HUES48 (cell line): ENCODE results near the gene ROR1.
A peak's percentile ranks its signal among the peaks of the same experiment; 100 is the strongest.

Experiments
- H3K27ac ChIP-seq: one replicate; pipeline ENCODE4 v1.7.0; 2013; ENCODE audit warnings: low read depth, low read length, inconsistent platforms
- H3K27me3 ChIP-seq: 2 replicates; pipeline ENCODE4 v1.6.1; 2013; ENCODE audit warnings: mild to moderate bottlenecking, low read length; ENCODE audit not compliant: control insufficient read depth, insufficient read depth
- H3K36me3 ChIP-seq: 2 replicates; pipeline ENCODE4 v1.6.1; 2013; ENCODE audit warnings: low read length; ENCODE audit not compliant: control insufficient read depth, insufficient read depth
- H3K4me1 ChIP-seq: 2 replicates; pipeline ENCODE4 v1.6.1; 2013; ENCODE audit warnings: mild to moderate bottlenecking, low read length; ENCODE audit not compliant: control insufficient read depth, insufficient read depth
- H3K4me3 ChIP-seq: 2 replicates; pipeline ENCODE4 v1.5.1; 2013; ENCODE audit warnings: mild to moderate bottlenecking, low read depth, low read length
- H3K9ac ChIP-seq: 2 replicates; pipeline ENCODE4 v1.6.1; 2013; ENCODE audit warnings: mild to moderate bottlenecking, low read depth, low read length, moderate library complexity
- H3K9me3 ChIP-seq: 2 replicates; pipeline ENCODE4 v1.6.1; 2013; ENCODE audit warnings: low read length; ENCODE audit not compliant: control insufficient read depth, insufficient read depth

Gene ROR1

GRCh38 chr1:64033667-64034220, 259.9 kb downstream of the ROR1 start:
- peaks cover 13% of the 10 kb centered on the region for H3K4me1 ChIP-seq
- no peaks in the 10 kb centered on the region for H3K9me3 ChIP-seq
- H3K9ac ChIP-seq, result no peak overlapping the region
- H3K27ac ChIP-seq, result no peak overlapping the region
- H3K4me3 ChIP-seq, result no peak overlapping the region
- H3K27me3 ChIP-seq, result no peaks in the 10 kb centered on the region
- 0 out of 2 replicates have a peak, but pooled peaks cover 3% of the 10 kb centered on the region for H3K36me3 ChIP-seq

GRCh38 chr1:64036549-64036948, 262.7 kb downstream of the ROR1 start:
- no peak overlapping the region for H3K4me3 ChIP-seq
- no peaks in the 10 kb centered on the region for H3K27me3 ChIP-seq
- no peak overlapping the region for H3K9ac ChIP-seq
- H3K36me3 ChIP-seq, result 0 out of 2 replicates have a peak, but pooled peaks cover 3% of the 10 kb centered on the region
- H3K4me1 ChIP-seq, result peaks cover 36% of the 10 kb centered on the region
- no peaks in the 10 kb centered on the region for H3K9me3 ChIP-seq
- no peak overlapping the region for H3K27ac ChIP-seq

DNA sequence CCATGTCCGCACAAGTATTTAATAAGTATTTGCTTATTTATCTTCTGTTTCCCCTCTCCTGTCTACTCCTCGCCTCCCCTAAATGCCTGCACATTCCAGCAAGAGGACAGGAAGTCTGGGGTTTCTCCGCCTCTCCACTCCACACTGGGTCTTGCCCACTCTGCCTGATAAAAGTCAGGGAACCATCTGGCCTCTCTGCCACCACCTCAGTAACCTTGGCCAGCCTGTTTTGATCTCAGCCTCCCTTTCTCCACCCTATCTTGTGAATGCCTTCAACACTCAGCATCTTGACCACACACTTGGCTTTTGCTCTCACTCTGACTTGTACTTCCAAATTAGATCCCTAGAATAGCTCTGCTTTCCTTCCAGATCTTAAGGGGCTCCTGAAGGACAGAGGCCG, 264.3 kb downstream of the ROR1 start:
- no peaks in the 10 kb centered on the region for H3K9me3 ChIP-seq
- H3K27me3 ChIP-seq, result no peaks in the 10 kb centered on the region
- H3K9ac ChIP-seq, result no peak overlapping the region
- no peak overlapping the region for H3K27ac ChIP-seq
- peaks cover 38% of the 10 kb centered on the region for H3K4me1 ChIP-seq
- H3K4me3 ChIP-seq, result no peak overlapping the region
- H3K36me3 ChIP-seq, result 0 out of 2 replicates have a peak, but pooled peaks cover 3% of the 10 kb centered on the region

DNA sequence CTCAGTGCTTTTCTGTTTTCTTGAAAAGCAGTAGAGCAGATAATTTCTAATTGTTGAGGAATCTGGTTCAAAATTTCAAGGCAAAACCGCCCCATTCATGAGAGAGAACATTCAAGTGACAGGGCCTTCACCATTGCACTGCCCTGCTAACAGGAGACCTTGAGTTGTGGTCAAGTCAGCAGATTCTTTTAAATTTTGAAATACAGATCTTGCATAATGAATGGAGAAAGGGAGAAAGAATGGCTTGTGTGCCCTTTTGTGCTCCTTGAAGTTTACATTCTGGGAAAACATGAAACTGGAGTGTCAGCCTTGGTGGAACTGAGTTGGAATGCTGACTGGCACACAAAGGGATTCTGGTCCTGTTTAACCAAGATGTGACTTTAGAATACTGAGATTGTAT, 265.1 kb downstream of the ROR1 start:
- H3K36me3 ChIP-seq, result 0 out of 2 replicates have a peak, but pooled peaks cover 3% of the 10 kb centered on the region
- H3K27me3 ChIP-seq, result no peaks in the 10 kb centered on the region
- peak overlapping the region; percentile 7 for H3K27ac ChIP-seq
- H3K9me3 ChIP-seq, result no peaks in the 10 kb centered on the region
- peaks cover 38% of the 10 kb centered on the region for H3K4me1 ChIP-seq
- no peak overlapping the region for H3K9ac ChIP-seq
- no peak overlapping the region for H3K4me3 ChIP-seq

- 0 out of 2 replicates have a peak, but pooled peaks cover 3% of the 10 kb centered on the region for H3K36me3 ChIP-seq
- no peaks in the 10 kb centered on the region for H3K27me3 ChIP-seq
- H3K4me1 ChIP-seq, result peaks cover 38% of the 10 kb centered on the region
- no peak overlapping the region for H3K9ac ChIP-seq
- H3K4me3 ChIP-seq, result no peak overlapping the region
- peak overlapping the region; percentile 7 for H3K27ac ChIP-seq
- H3K9me3 ChIP-seq, result no peaks in the 10 kb centered on the region
Measured at GRCh38 chr1:64039390-64039926, 265.6 kb downstream of the ROR1 start.

DNA sequence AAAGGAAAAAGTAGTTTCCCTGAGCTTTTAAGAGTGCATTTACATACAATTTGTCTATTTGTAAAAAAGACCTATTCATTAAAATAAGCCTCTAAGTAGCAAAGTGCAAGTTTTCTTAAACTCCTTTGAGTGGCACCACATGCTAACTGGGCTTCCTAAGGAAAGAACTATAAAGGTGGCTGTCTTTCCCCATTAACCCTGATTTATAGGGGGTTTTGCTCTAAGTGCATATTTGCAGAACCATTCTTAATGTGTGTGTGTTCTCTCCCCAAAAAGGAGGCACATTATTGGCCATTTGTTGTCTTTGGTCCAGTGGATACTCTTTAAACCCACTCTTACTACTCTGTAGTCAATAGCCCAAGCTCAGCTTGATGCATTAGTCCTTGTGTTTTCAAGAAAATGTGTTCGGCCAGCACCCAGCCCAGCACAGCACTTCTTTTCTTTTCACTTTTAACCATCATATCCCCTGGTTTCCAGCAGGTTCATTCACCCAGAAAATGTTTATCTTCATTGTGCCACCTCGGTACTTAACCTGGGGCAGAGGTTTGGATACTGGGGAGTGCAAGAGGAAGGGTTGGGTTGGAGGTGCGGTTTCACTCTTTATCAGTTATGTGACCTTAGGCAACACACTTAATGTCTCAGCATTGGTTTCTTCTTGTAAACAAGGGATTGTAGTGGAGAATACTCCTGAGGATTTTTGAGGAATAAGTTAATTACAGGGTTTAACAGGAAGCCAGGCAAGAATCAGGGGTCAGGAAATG, 267.7 kb downstream of the ROR1 start:
- H3K36me3 ChIP-seq, result no peaks in the 10 kb centered on the region
- H3K27me3 ChIP-seq, result no peaks in the 10 kb centered on the region
- H3K27ac ChIP-seq, result no peak overlapping the region
- no peak overlapping the region for H3K4me3 ChIP-seq
- H3K9ac ChIP-seq, result no peak overlapping the region
- H3K9me3 ChIP-seq, result no peaks in the 10 kb centered on the region
- peaks cover 50% of the 10 kb centered on the region for H3K4me1 ChIP-seq

DNA sequence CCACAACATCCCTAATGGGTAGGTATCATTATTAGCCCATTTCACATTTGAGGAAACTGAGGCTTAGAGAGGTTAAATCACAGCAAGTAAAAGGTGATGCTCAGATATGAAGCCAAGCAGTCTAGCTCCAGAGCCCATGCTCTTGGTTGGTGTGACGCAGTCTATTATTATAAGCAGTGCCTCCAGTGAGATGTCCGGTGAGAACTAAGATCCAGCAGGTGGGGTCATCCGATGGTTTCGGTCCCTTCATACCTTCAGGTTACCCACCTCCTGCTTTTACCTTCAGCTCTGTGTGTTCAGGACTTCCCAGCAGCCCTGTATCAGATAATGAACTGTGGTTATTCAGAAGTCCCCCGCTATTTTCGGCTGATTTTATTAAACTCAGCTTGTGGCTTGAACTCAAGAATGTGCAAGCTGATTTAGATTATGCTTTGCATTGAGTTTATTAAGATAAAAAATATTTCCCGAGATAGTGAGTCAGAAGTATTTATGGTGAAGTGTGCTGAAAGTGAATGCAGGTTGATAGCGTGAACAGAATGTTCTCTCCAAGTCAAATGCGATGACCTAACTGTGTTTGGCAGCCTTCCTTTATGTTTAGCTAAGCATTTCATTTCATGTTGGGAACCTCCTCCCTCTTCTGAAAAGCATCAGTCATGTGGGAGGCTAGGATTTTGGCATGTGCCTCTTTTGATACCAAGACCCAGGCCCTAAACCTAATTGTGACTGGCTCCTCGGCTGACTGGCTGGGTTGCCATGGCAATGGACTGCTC, 268.7 kb downstream of the ROR1 start:
- Histone ChIP-seq H3K9me3 (no peaks in the 10 kb centered on the region), H3K27me3 (no peaks in the 10 kb centered on the region), H3K9ac (no peak overlapping the region), H3K27ac (no peak overlapping the region), H3K36me3 (no peaks in the 10 kb centered on the region), H3K4me3 (no peak overlapping the region), H3K4me1 (peaks cover 56% of the 10 kb centered on the region)

DNA sequence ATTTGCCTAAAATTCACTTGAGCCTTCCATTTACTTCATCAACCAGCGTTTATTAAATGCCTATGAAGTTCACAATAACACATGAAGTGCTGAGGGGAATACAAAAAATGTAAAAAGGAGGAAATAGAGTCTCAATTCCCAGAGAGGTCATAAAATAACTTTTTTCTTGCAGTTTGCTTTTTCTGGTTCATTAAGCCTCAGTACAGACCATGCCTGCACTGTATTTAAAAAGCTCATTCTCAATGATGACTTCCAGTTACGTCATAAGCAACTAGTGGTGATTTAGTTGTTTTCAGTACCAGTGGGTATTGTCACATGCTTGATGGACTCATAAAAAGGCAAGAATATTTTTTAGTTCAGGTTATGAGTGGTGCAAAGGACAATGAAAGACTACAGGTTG, 269.5 kb downstream of the ROR1 start:
- Histone ChIP-seq H3K9me3 (no peaks in the 10 kb centered on the region), H3K4me3 (no peak overlapping the region), H3K27me3 (no peaks in the 10 kb centered on the region), H3K4me1 (peaks cover 48% of the 10 kb centered on the region), H3K9ac (no peak overlapping the region), H3K27ac (no peak overlapping the region), H3K36me3 (no peaks in the 10 kb centered on the region)

- H3K36me3 ChIP-seq, result no peaks in the 10 kb centered on the region
- H3K27me3 ChIP-seq, result no peaks in the 10 kb centered on the region
- H3K4me1 ChIP-seq, result peaks cover 41% of the 10 kb centered on the region
- no peak overlapping the region for H3K27ac ChIP-seq
- no peaks in the 10 kb centered on the region for H3K9me3 ChIP-seq
- H3K4me3 ChIP-seq, result no peak overlapping the region
- no peak overlapping the region for H3K9ac ChIP-seq
Measured at GRCh38 chr1:64043976-64044375, 270.2 kb downstream of the ROR1 start.

DNA sequence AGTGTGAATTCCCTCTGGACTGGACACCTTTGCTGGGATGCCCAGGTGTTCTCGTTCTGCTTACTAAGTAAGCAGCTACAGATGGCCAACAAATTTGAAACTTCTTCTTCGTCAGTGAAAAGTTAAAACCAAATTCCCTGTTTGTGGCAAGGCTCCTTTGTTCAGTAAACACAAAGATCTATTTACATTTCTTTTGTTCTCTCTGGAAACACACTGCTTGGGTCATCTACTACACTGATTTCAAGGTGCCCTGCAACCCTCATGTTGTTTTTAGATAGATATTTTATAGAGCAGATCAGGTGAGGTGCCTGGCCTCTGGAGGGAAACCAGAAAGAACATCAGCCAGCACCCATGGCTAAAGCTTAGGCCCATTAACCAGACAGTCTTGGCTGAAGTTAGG, 272.4 kb downstream of the ROR1 start:
- H3K9me3 ChIP-seq, result no peaks in the 10 kb centered on the region
- 0 out of 2 replicates have a peak, but pooled peaks cover 13% of the 10 kb centered on the region for H3K36me3 ChIP-seq
- peaks cover 24% of the 10 kb centered on the region for H3K4me1 ChIP-seq
- 0 out of 2 replicates have a peak overlapping the region, but pooled peaks have one; percentile 28 for H3K4me3 ChIP-seq
- H3K27me3 ChIP-seq, result no peaks in the 10 kb centered on the region
- H3K27ac ChIP-seq, result peak overlapping the region; percentile 78
- H3K9ac ChIP-seq, result no peak overlapping the region
